IMR-90 (cell line): ENCODE results near the gene IGF2BP1. TPM values are rescaled to one million over a fixed set of nuclear protein-coding genes. Genes with fewer than 3 reads are reported as not detected.

Experiments used
- ATAC-seq: fragments of 200-7000 bp; cut with Tn5 transposase; 2 replicates; pipeline ENCODE4 v1.9.1; 2020; ENCODE audit warnings: low read depth, mild to moderate bottlenecking, moderate library complexity
- BruUV-seq: library from RNA; stranded (reverse); fragments of 400-500 nt; replicated peaks from 2 replicates; lab custom pipeline; 2021; lab: Mats Ljungman, UMichigan
- CTCF ChIA-PET: fragments of 300-600 bp; formaldehyde crosslinking; extraction: SDS; loops from one replicate; lab custom pipeline; 2021; ENCODE audit warnings: antibody characterized with exemption; lab: Yijun Ruan, JAX
- POLR2A ChIA-PET: fragments of 300-600 bp; sonication (Branson Sonifier 250); formaldehyde crosslinking; loops from one replicate; lab custom pipeline; 2022; ENCODE audit warnings: antibody characterized with exemption; ENCODE audit not compliant: unreplicated experiment; lab: Charles Lee
- DNase-seq: peaks from one replicate; pipeline ENCODE4 v3.0.0; 2013
- H2AFZ ChIP-seq: replicated peaks from 2 replicates; pipeline ENCODE3; 2013; ENCODE audit warnings: low read length, mild to moderate bottlenecking; ENCODE audit not compliant: poor library complexity
- H2AK5ac ChIP-seq: 2 replicates; pipeline ENCODE4 v1.6.1; 2013; ENCODE audit warnings: low read depth, low read length, inconsistent platforms
- H2AK9ac ChIP-seq: replicated peaks from 2 replicates; pipeline ENCODE3; 2013; ENCODE audit warnings: mild to moderate bottlenecking, low read depth, low read length, moderate library complexity; ENCODE audit not compliant: poor library complexity
- H2BK120ac ChIP-seq: 2 replicates; pipeline ENCODE4 v1.6.1; 2013; ENCODE audit warnings: low read depth, low read length, inconsistent platforms
- H2BK15ac ChIP-seq: 3 replicates; pipeline ENCODE4 v1.6.1; 2013; ENCODE audit warnings: low read depth, low read length, inconsistent platforms
- H2BK20ac ChIP-seq: 2 replicates; pipeline ENCODE4 v1.6.1; 2013; ENCODE audit warnings: low read depth, mild to moderate bottlenecking, inconsistent platforms, low read length, moderate library complexity
- H2BK5ac ChIP-seq: 2 replicates; pipeline ENCODE4 v1.6.1; 2013; ENCODE audit warnings: mild to moderate bottlenecking, low read depth, low read length, inconsistent platforms; ENCODE audit not compliant: poor library complexity, severe bottlenecking
- H3K14ac ChIP-seq: replicated peaks from 2 replicates; pipeline ENCODE4 v1.6.1; 2013; ENCODE audit warnings: low read depth, low read length, inconsistent platforms
- H3K18ac ChIP-seq: 2 replicates; pipeline ENCODE4 v1.6.1; 2013; ENCODE audit warnings: low read depth, low read length, control low read depth
- H3K23ac ChIP-seq: 2 replicates; pipeline ENCODE4 v1.6.1; 2013; ENCODE audit warnings: low read depth, low read length, inconsistent platforms
- H3K27ac ChIP-seq: 2 replicates; pipeline ENCODE4 v1.5.1; 2013; ENCODE audit warnings: mild to moderate bottlenecking, control low read depth, low read length; ENCODE audit not compliant: insufficient read depth
- H3K27me3 ChIP-seq: 2 replicates; pipeline ENCODE4 v1.6.1; 2013; ENCODE audit warnings: low read length; ENCODE audit not compliant: control insufficient read depth, insufficient read depth
- H3K36me3 ChIP-seq: 2 replicates; pipeline ENCODE4 v1.6.1; 2013; ENCODE audit warnings: low read length, mixed read lengths; ENCODE audit not compliant: control insufficient read depth, insufficient read depth
- H3K4ac ChIP-seq: 2 replicates; pipeline ENCODE4 v1.6.1; 2013; ENCODE audit warnings: low read depth, low read length, inconsistent platforms
- H3K4me1 ChIP-seq: 2 replicates; pipeline ENCODE4 v1.6.1; 2013; ENCODE audit warnings: low read length, mixed read lengths; ENCODE audit not compliant: control insufficient read depth, insufficient read depth
- H3K4me2 ChIP-seq: 2 replicates; pipeline ENCODE4 v1.6.1; 2013; ENCODE audit warnings: low read depth, mild to moderate bottlenecking, control low read depth, low read length, moderate library complexity
- H3K4me3 ChIP-seq: 2 replicates; pipeline ENCODE4 v1.5.1; 2013; ENCODE audit warnings: low read depth, mild to moderate bottlenecking, control low read depth, low read length, moderate library complexity; ENCODE audit not compliant: insufficient read depth
- H3K56ac ChIP-seq: 2 replicates; pipeline ENCODE4 v1.6.1; 2013; ENCODE audit warnings: low read length, inconsistent platforms; ENCODE audit not compliant: insufficient read depth; ENCODE audit errors: extremely low read depth
- H3K79me1 ChIP-seq, 2 experiments: 2 replicates each; pipeline ENCODE4 v1.6.1; 2013; ENCODE audit warnings: low read length in 2 of 2, inconsistent platforms in 1 of 2, low read depth in 1 of 2
- H3K9ac ChIP-seq: 2 replicates; pipeline ENCODE4 v1.6.1; 2013; ENCODE audit warnings: low read depth, low read length, control low read depth
- H3K9me1 ChIP-seq: 2 replicates; pipeline ENCODE4 v1.6.1; 2013; ENCODE audit warnings: low read length, inconsistent platforms; ENCODE audit not compliant: insufficient read depth
- H3K9me3 ChIP-seq: 2 replicates; pipeline ENCODE4 v1.6.1; 2013; ENCODE audit warnings: low read length; ENCODE audit not compliant: control insufficient read depth, insufficient read depth
- H4K20me1 ChIP-seq: 2 replicates; pipeline ENCODE4 v1.6.1; 2013; ENCODE audit warnings: low read length, inconsistent platforms; ENCODE audit not compliant: insufficient read depth
- H4K5ac ChIP-seq: 2 replicates; pipeline ENCODE4 v1.6.1; 2013; ENCODE audit warnings: mild to moderate bottlenecking, low read depth, low read length, control low read depth
- H4K8ac ChIP-seq, 2 experiments: 2 replicates each; pipeline ENCODE4 v1.6.1; 2013; ENCODE audit warnings: low read depth in 2 of 2, low read length in 2 of 2, control low read depth in 1 of 2, inconsistent platforms in 1 of 2
- H4K91ac ChIP-seq: 2 replicates; pipeline ENCODE4 v1.6.1; 2013; ENCODE audit warnings: low read depth, low read length, inconsistent platforms; ENCODE audit not compliant: insufficient read depth
- CEBPB ChIP-seq: IDR thresholded peaks from 2 replicates; pipeline ENCODE4 v1.6.1; 2012; ENCODE audit warnings: low read depth, low read length, improper control_type of control experiment
- ELK1 ChIP-seq: fragments of 150-350 bp; IDR thresholded peaks from 2 replicates; pipeline ENCODE4 v1.6.1; 2016; ENCODE audit warnings: low read depth, mild to moderate bottlenecking, low read length, moderate library complexity, borderline replicate concordance
- MAFK ChIP-seq: IDR thresholded peaks from 2 replicates; pipeline ENCODE4 v1.6.1; 2012; ENCODE audit warnings: low read depth, low read length, improper control_type of control experiment
- MAZ ChIP-seq: IDR thresholded peaks from 2 replicates; pipeline ENCODE4 v1.6.1; 2012; ENCODE audit warnings: low read depth, mild to moderate bottlenecking, low read length, improper control_type of control experiment, moderate library complexity, borderline replicate concordance
- MXI1 ChIP-seq: IDR thresholded peaks from 2 replicates; pipeline ENCODE4 v1.6.1; 2012; ENCODE audit warnings: low read depth, mild to moderate bottlenecking, low read length, moderate library complexity, borderline replicate concordance
- NFE2L2 ChIP-seq: fragments of 150-350 bp; IDR thresholded peaks from 2 replicates; pipeline ENCODE4 v1.6.1; 2016; ENCODE audit warnings: low read depth, mild to moderate bottlenecking, low read length
- POLR2A ChIP-seq: IDR thresholded peaks from 2 replicates; pipeline ENCODE4 v1.6.1; 2012; ENCODE audit warnings: mild to moderate bottlenecking, low read depth, low read length
- RCOR1 ChIP-seq: IDR thresholded peaks from 2 replicates; pipeline ENCODE4 v1.6.1; 2012; ENCODE audit warnings: mild to moderate bottlenecking, low read length, improper control_type of control experiment; ENCODE audit not compliant: insufficient replicate concordance
- SMC3 ChIP-seq: fragments of 150-350 bp; IDR thresholded peaks from 2 replicates; pipeline ENCODE4 v1.6.1; 2016; ENCODE audit warnings: low read depth, mild to moderate bottlenecking, antibody characterized with exemption, low read length, moderate library complexity
- USF2 ChIP-seq: fragments of 150-350 bp; IDR thresholded peaks from 2 replicates; pipeline ENCODE4 v1.6.1; 2017; ENCODE audit warnings: mild to moderate bottlenecking, antibody characterized with exemption, low read length, low read depth
- WGBS, 2 experiments: methylation state at CpG; one replicate each; pipeline versions ENCODE4 v1.1.5 to v1.1.7; 2013; ENCODE audit warnings: missing lambda C conversion rate in 2 of 2; ENCODE audit not compliant: insufficient read length in 1 of 2; ENCODE audit errors: extremely low coverage in 2 of 2; 5-methylcytosine and 5-hydroxymethylcytosine counted together
- dilution Hi-C: fragments of 300-500 bp; cut with HindIII; formaldehyde crosslinking; loops from one replicate; pipeline ENCODE4 v1.14.3; 2018; ENCODE audit warnings: low sequenced_read_pairs; ENCODE audit not compliant: unreplicated experiment
- in situ Hi-C: fragments of 300-500 bp; cut with MboI; formaldehyde crosslinking; loops from 3 replicates; pipeline ENCODE4 v1.14.3; 2019; ENCODE audit warnings: low sequenced_read_pairs, inconsistent platforms, mixed read lengths
- intact Hi-C: fragments of 100-400 bp; cut with micrococcal nuclease; formaldehyde crosslinking; loops from 2 replicates; pipeline ENCODE4 v1.10.0; 2022
- polyA plus RNA-seq, 3 experiments: library from polyadenylated mRNA; depleted of rRNA; stranded (reverse); fragments of >200 nt; gene quantifications; 2 replicates each; pipeline ENCODE4 v1.2.3, GENCODE V29; 2012; ENCODE audit warnings: low replicate concordance in 1 of 3
- total RNA-seq: library from RNA; depleted of rRNA; stranded (reverse); fragments of >200 nt; gene quantifications from 2 replicates; pipeline ENCODE4 v1.2.3, GENCODE V29; 2012

The IGF2BP1 gene
- total and polyA plus RNA-seq, 2 of the 4 experiments (the other 2 are of a cell fraction), result 10.2 to 13.1 TPM

- TF ChIP-seq POLR2A, result no peak
These were observed 77.8 kb downstream of the IGF2BP1 start (continued) for GRCh38 chr17:49074851-49075540.

- ChIA-PET CTCF (no interaction called here), POLR2A (no interaction called here)
- H2BK15ac ChIP-seq, result peak overlapping the region; percentile 36; the same call in 1 of the 3 replicates
- H3K4me2 ChIP-seq, result peak overlapping the region; percentile 2; the same call in 1 of the 2 replicates
- ATAC-seq (peak; percentile 90), DNase-seq (peak; percentile 90)
- H3K9me3 ChIP-seq, result 0 out of 2 replicates have a peak, but pooled peaks cover 2% of the 10 kb centered on the region
- no peak overlapping the region for H2AFZ ChIP-seq
- peak overlapping the region; percentile 80 for H2BK20ac ChIP-seq
- peak overlapping the region; percentile 53 for H4K91ac ChIP-seq
- in situ Hi-C loops, result no loop called here
- H2AK9ac ChIP-seq, result no peak overlapping the region
- peak overlapping the region; percentile 14; the same call in 1 of the 2 replicates for H3K23ac ChIP-seq
- WGBS, 2 experiments, result 17% methylated on average over 3 of the region's 7 CpGs; no CpG with 5 or more reads in 1 of the 2 experiments
- no peaks in the 10 kb centered on the region for H3K36me3 ChIP-seq
- H4K5ac ChIP-seq, result peak overlapping the region; percentile 13; the same call in 1 of the 2 replicates
- dilution Hi-C loops, result no loop called here
- peak overlapping the region; percentile 91 for H2BK5ac ChIP-seq
- H3K9ac ChIP-seq, result no peak overlapping the region
- peak overlapping the region; percentile 54 for H3K27ac ChIP-seq
- no peak overlapping the region for H3K4me3 ChIP-seq
- no peaks in the 10 kb centered on the region for H3K79me1 ChIP-seq
- H2AK5ac ChIP-seq, result peak overlapping the region; percentile 50; the same call in 1 of the 2 replicates
- peak overlapping the region in 1 of 2 experiments; percentile 79; a peak in 2 of 4 replicates for H4K8ac ChIP-seq
- H3K4me1 ChIP-seq, result peaks cover 12% of the 10 kb centered on the region
- intact Hi-C loops, result no loop called here
- peak overlapping the region; percentile 76 for H3K4ac ChIP-seq
- no peaks in the 10 kb centered on the region; the same call in 1 of the 2 replicates for H3K27me3 ChIP-seq
- peaks cover 7% of the 10 kb centered on the region for H3K9me1 ChIP-seq
- peak overlapping the region; percentile 18; the same call in 1 of the 2 replicates for H3K18ac ChIP-seq
- H3K56ac ChIP-seq, result peak overlapping the region; percentile 23; the same call in 1 of the 2 replicates
- no TSS peak for BruUV-seq
- no peaks in the 10 kb centered on the region for H4K20me1 ChIP-seq
- H3K14ac ChIP-seq, result peak overlapping the region; percentile 3
- H2BK120ac ChIP-seq, result peak overlapping the region; percentile 68
- peak; percentile 73 for TF ChIP-seq CEBPB
- no peak for TF ChIP-seq POLR2A
- TF ChIP-seq MXI1, result peak; percentile 36; the same call in 1 of the 2 replicates
- TF ChIP-seq RCOR1, result peak; percentile 11
- peak; percentile 52; the same call in 1 of the 2 replicates for TF ChIP-seq MAFK
- no peak for TF ChIP-seq SMC3
- no peak for TF ChIP-seq USF2
- TF ChIP-seq NFE2L2, result no peak
- TF ChIP-seq MAZ, result no peak
- no peak for TF ChIP-seq ELK1
These were observed 79.6 kb downstream of the IGF2BP1 start for GRCh38 chr17:49076573-49077384.
